ENCODE results near the gene MCCC1. TPM values are rescaled to one million over a fixed set of nuclear protein-coding genes. Genes with fewer than 3 reads are reported as not detected.
"Not testable (repeated sequence)": the region's sequence is repeated elsewhere in the genome, so short reads cannot be mapped to it uniquely, and the experiment has no call there.

The MCCC1 gene
- total RNA-seq, 2 experiments from 2014 or later = 28.4 to 29.7 TPM

GRCh38 chr3:183070892-183071291 lies 28.4 kb downstream of the MCCC1 start:
- peaks cover 33% of the 10 kb centered on the region for H3K36me3 Mint-ChIP-seq
- intact Hi-C loops (cut with micrococcal nuclease) = no loop called here
- no peak overlapping the region for H3K4me3 Mint-ChIP-seq
- CTCF ChIA-PET = interaction anchor here (3.8 kb wide), 1 partner anchor 15 kb away, joined by 15 read pairs; no protein-coding TSS in a partner anchor
- no peak overlapping the region for H3K27ac Mint-ChIP-seq
- peaks cover 9% of the 10 kb centered on the region for H3K4me1 Mint-ChIP-seq (ENCODE audit: low read depth)
- POLR2A ChIA-PET = no interaction called here
- no peak for DNase-seq
- no peaks in the 10 kb centered on the region for H3K27me3 Mint-ChIP-seq
- H3K9me3 Mint-ChIP-seq = no peaks in the 10 kb centered on the region

GRCh38 chr3:183069086-183069485 lies 30.2 kb downstream of the MCCC1 start:
- ChIA-PET CTCF (interaction anchor here (3.8 kb wide), 1 partner anchor 16 kb away, joined by 15 read pairs; no protein-coding TSS in a partner anchor), POLR2A (no interaction called here)
- Mint-ChIP-seq H3K27me3 (no peaks in the 10 kb centered on the region), H3K4me3 (no peak overlapping the region), H3K9me3 (no peaks in the 10 kb centered on the region), H3K27ac (no peak overlapping the region), H3K4me1 (ENCODE audit: low read depth) (peaks cover 6% of the 10 kb centered on the region), H3K36me3 (peaks cover 27% of the 10 kb centered on the region)
- intact Hi-C loops (cut with micrococcal nuclease) = no loop called here
- DNase-seq = no peak

- peaks cover 27% of the 10 kb centered on the region for H3K36me3 Mint-ChIP-seq
Measured at GRCh38 chr3:183066891-183067290, 32.4 kb downstream of the MCCC1 start.

GRCh38 chr3:183064475-183064874 lies 34.8 kb downstream of the MCCC1 start:
- CTCF ChIA-PET = no interaction called here
- H3K4me3 Mint-ChIP-seq = no peak overlapping the region
- no peaks in the 10 kb centered on the region for H3K9me3 Mint-ChIP-seq
- no peaks in the 10 kb centered on the region for H3K4me1 Mint-ChIP-seq (ENCODE audit: low read depth)
- no peaks in the 10 kb centered on the region for H3K27me3 Mint-ChIP-seq
- H3K36me3 Mint-ChIP-seq = peaks cover 17% of the 10 kb centered on the region
- intact Hi-C loops (cut with micrococcal nuclease) = no loop called here
- DNase-seq = no peak
- POLR2A ChIA-PET = no interaction called here
- H3K27ac Mint-ChIP-seq = no peak overlapping the region

More at GRCh38 chr3:183066891-183067290, 32.4 kb downstream of the MCCC1 start:
- H3K9me3 Mint-ChIP-seq; H3K27ac Mint-ChIP-seq; H3K4me3 Mint-ChIP-seq; CTCF ChIA-PET; intact Hi-C loops (cut with micrococcal nuclease); H3K27me3 Mint-ChIP-seq; H3K4me1 Mint-ChIP-seq (ENCODE audit: low read depth); DNase-seq; POLR2A ChIA-PET: not testable (repeated sequence)

GRCh38 chr3:183061391-183062172 lies 37.7 kb downstream of the MCCC1 start:
- intact Hi-C loops (cut with micrococcal nuclease) = no loop called here
- Mint-ChIP-seq H3K9me3 (no peaks in the 10 kb centered on the region), H3K4me3 (no peak overlapping the region), H3K27me3 (no peaks in the 10 kb centered on the region), H3K27ac (no peak overlapping the region), H3K36me3 (peaks cover 5% of the 10 kb centered on the region), H3K4me1 (ENCODE audit: low read depth) (no peaks in the 10 kb centered on the region)
- ChIA-PET POLR2A (no interaction called here), CTCF (no interaction called here)
- no peak for DNase-seq

GRCh38 chr3:183058351-183058750 lies 40.9 kb downstream of the MCCC1 start:
- intact Hi-C loops (cut with micrococcal nuclease) = no loop called here
- no peaks in the 10 kb centered on the region for H3K36me3 Mint-ChIP-seq
- no peaks in the 10 kb centered on the region for H3K27me3 Mint-ChIP-seq
- no peak overlapping the region for H3K27ac Mint-ChIP-seq
- no peaks in the 10 kb centered on the region for H3K4me1 Mint-ChIP-seq (ENCODE audit: low read depth)
- H3K4me3 Mint-ChIP-seq = no peak overlapping the region
- ChIA-PET CTCF (no interaction called here), POLR2A (no interaction called here)
- no peak for DNase-seq
- no peaks in the 10 kb centered on the region for H3K9me3 Mint-ChIP-seq

GRCh38 chr3:183050706-183051105 lies 48.6 kb downstream of the MCCC1 start:
- no peak for DNase-seq
- CTCF ChIA-PET = no interaction called here
- intact Hi-C loops (cut with micrococcal nuclease) = no loop called here
- POLR2A ChIA-PET = no interaction called here
- Mint-ChIP-seq H3K4me1 (ENCODE audit: low read depth) (no peaks in the 10 kb centered on the region), H3K9me3 (no peaks in the 10 kb centered on the region), H3K27me3 (no peaks in the 10 kb centered on the region), H3K4me3 (no peak overlapping the region), H3K27ac (no peak overlapping the region), H3K36me3 (peaks cover 28% of the 10 kb centered on the region)

- Mint-ChIP-seq H3K36me3 (peaks cover 37% of the 10 kb centered on the region), H3K27me3 (no peaks in the 10 kb centered on the region), H3K4me3 (no peak overlapping the region), H3K4me1 (ENCODE audit: low read depth) (no peaks in the 10 kb centered on the region), H3K9me3 (no peaks in the 10 kb centered on the region), H3K27ac (no peak overlapping the region)
- CTCF ChIA-PET = interaction anchor here (0.8 kb wide), 1 partner anchor 7 kb away, joined by 3 read pairs; no protein-coding TSS in a partner anchor
- intact Hi-C loops (cut with micrococcal nuclease) = no loop called here
- POLR2A ChIA-PET = no interaction called here
- no peak for DNase-seq
Measured at GRCh38 chr3:183046883-183047282, 52.4 kb downstream of the MCCC1 start.

- Mint-ChIP-seq H3K9me3 (no peaks in the 10 kb centered on the region), H3K27me3 (no peaks in the 10 kb centered on the region), H3K4me1 (ENCODE audit: low read depth) (no peaks in the 10 kb centered on the region), H3K4me3 (no peak overlapping the region), H3K27ac (no peak overlapping the region), H3K36me3 (peaks cover 32% of the 10 kb centered on the region)
- intact Hi-C loops (cut with micrococcal nuclease) = no loop called here
- POLR2A ChIA-PET = no interaction called here
- CTCF ChIA-PET = no interaction called here
- no peak for DNase-seq
Measured at GRCh38 chr3:183044547-183045229, 54.6 kb downstream of the MCCC1 start.

- no peaks in the 10 kb centered on the region for H3K4me1 Mint-ChIP-seq (ENCODE audit: low read depth)
- CTCF ChIA-PET = no interaction called here
- H3K4me3 Mint-ChIP-seq = no peak overlapping the region
- DNase-seq = no peak
- H3K36me3 Mint-ChIP-seq = peaks cover 40% of the 10 kb centered on the region
- POLR2A ChIA-PET = no interaction called here
- no peak overlapping the region for H3K27ac Mint-ChIP-seq
- no peaks in the 10 kb centered on the region for H3K9me3 Mint-ChIP-seq
- no peaks in the 10 kb centered on the region for H3K27me3 Mint-ChIP-seq
- intact Hi-C loops (cut with micrococcal nuclease) = no loop called here
Measured at GRCh38 chr3:183038757-183039156, 60.5 kb downstream of the MCCC1 start.

GRCh38 chr3:183038221-183038620 lies 61.1 kb downstream of the MCCC1 start:
- Mint-ChIP-seq H3K4me1 (ENCODE audit: low read depth) (no peaks in the 10 kb centered on the region), H3K4me3 (no peak overlapping the region), H3K27me3 (no peaks in the 10 kb centered on the region), H3K36me3 (peaks cover 39% of the 10 kb centered on the region), H3K9me3 (no peaks in the 10 kb centered on the region), H3K27ac (no peak overlapping the region)
- POLR2A ChIA-PET = no interaction called here
- DNase-seq = no peak
- intact Hi-C loops (cut with micrococcal nuclease) = no loop called here
- CTCF ChIA-PET = no interaction called here

GRCh38 chr3:183033746-183034145 lies 65.5 kb downstream of the MCCC1 start:
- H3K36me3 Mint-ChIP-seq = peaks cover 42% of the 10 kb centered on the region
- intact Hi-C loops (cut with micrococcal nuclease) = no loop called here
- CTCF ChIA-PET = no interaction called here

More at GRCh38 chr3:183033746-183034145, 65.5 kb downstream of the MCCC1 start:
- H3K4me3 Mint-ChIP-seq = no peak overlapping the region
- POLR2A ChIA-PET = no interaction called here
- H3K27ac Mint-ChIP-seq = no peak overlapping the region
- H3K27me3 Mint-ChIP-seq = no peaks in the 10 kb centered on the region
- H3K4me1 Mint-ChIP-seq (ENCODE audit: low read depth) = no peaks in the 10 kb centered on the region
- DNase-seq = no peak
- H3K9me3 Mint-ChIP-seq = no peaks in the 10 kb centered on the region
